H1 (cell line): ENCODE data around the gene PDGFA. TPM values are rescaled to one million over a fixed set of nuclear protein-coding genes. Genes with fewer than 3 reads are reported as not detected.
A peak's percentile ranks its signal among the peaks of the same experiment; 100 is the strongest.

Experiments used
- CTCF ChIA-PET: fragments of 300-600 bp; sonication (Branson Sonifier 250); formaldehyde crosslinking; loops from one replicate; lab custom pipeline; 2021; ENCODE audit not compliant: partially characterized antibody; lab: Charles Lee
- POLR2A ChIA-PET: fragments of 300-600 bp; sonication (Branson Sonifier 250); formaldehyde crosslinking; loops from one replicate; lab custom pipeline; 2021; ENCODE audit warnings: inconsistent platforms; ENCODE audit not compliant: partially characterized antibody; lab: Charles Lee
- DNase-seq, 2 experiments: peaks; one replicate each; pipeline versions ENCODE4 v3.0.0 to v3.0.0-alpha.2; 2010 to 2022; ENCODE audit warnings: low spot score in 2 of 2, low read depth in 1 of 2, mixed read lengths in 1 of 2
- FAIRE-seq: peaks from 2 replicates; lab custom pipeline; 2011; peaks lifted over from hg19 to GRCh38; lab: Jason Lieb, UNC
- H2AFZ ChIP-seq: 2 replicates; pipeline ENCODE4 v1.8.1; 2012; ENCODE audit warnings: low read length, inconsistent platforms
- H2AK5ac ChIP-seq: 2 replicates; pipeline ENCODE4 v1.6.1; 2013; ENCODE audit warnings: low read depth, low read length
- H2BK120ac ChIP-seq: replicated peaks from 2 replicates; pipeline ENCODE3; 2013; ENCODE audit warnings: low read depth, low read length, inconsistent platforms
- H2BK12ac ChIP-seq: 2 replicates; pipeline ENCODE4 v1.6.1; 2013; ENCODE audit warnings: low read depth, low read length
- H2BK15ac ChIP-seq: 2 replicates; pipeline ENCODE4 v1.6.1; 2013; ENCODE audit warnings: low read length
- H2BK20ac ChIP-seq: 2 replicates; pipeline ENCODE4 v1.6.1; 2013; ENCODE audit warnings: low read length
- H2BK5ac ChIP-seq: 2 replicates; pipeline ENCODE4 v1.6.1; 2013; ENCODE audit warnings: low read depth, low read length
- H3K14ac ChIP-seq: 2 replicates; pipeline ENCODE4 v1.6.1; 2013; ENCODE audit warnings: inconsistent platforms; ENCODE audit not compliant: insufficient read length
- H3K18ac ChIP-seq: 2 replicates; pipeline ENCODE4 v1.6.1; 2013; ENCODE audit warnings: low read length; ENCODE audit errors: extremely low read depth
- H3K23ac ChIP-seq: 2 replicates; pipeline ENCODE4 v1.6.1; 2013; ENCODE audit warnings: inconsistent platforms; ENCODE audit not compliant: insufficient read length
- H3K23me2 ChIP-seq: 2 replicates; pipeline ENCODE4 v1.6.1; 2013; ENCODE audit warnings: low read depth, low read length
- H3K27ac ChIP-seq: 2 replicates; pipeline ENCODE4 v1.6.1; 2011; ENCODE audit warnings: low read depth, low read length, inconsistent platforms
- H3K27me3 ChIP-seq, 4 experiments: replicated peaks in 1 of 4; 1 replicate in 1 of 4; 2 replicates in 3 of 4; pipeline versions ENCODE4 v1.6.1 to v1.8.1; 2011 to 2013; ENCODE audit warnings: low read length in 3 of 4, mild to moderate bottlenecking in 3 of 4, inconsistent platforms in 2 of 4, mixed read lengths in 2 of 4, moderate library complexity in 1 of 4; ENCODE audit not compliant: control insufficient read depth in 3 of 4, insufficient read depth in 3 of 4; ENCODE audit errors: extremely low read depth in 1 of 4
- H3K36me3 ChIP-seq, 4 experiments: 2 replicates each; pipeline versions ENCODE4 v1.6.1 to v1.8.1; 2011 to 2013; ENCODE audit warnings: mild to moderate bottlenecking in 4 of 4, low read length in 3 of 4, moderate library complexity in 2 of 4, control low read depth in 1 of 4, inconsistent platforms in 1 of 4; ENCODE audit not compliant: insufficient read depth in 4 of 4, control insufficient read depth in 2 of 4
- H3K4ac ChIP-seq: replicated peaks from 2 replicates; pipeline ENCODE3; 2013; ENCODE audit warnings: low read length, low read depth, mixed read lengths, inconsistent platforms; ENCODE audit not compliant: insufficient read length
- H3K4me1 ChIP-seq, 4 experiments: replicated peaks in 1 of 4; 1 replicate in 1 of 4; 2 replicates in 3 of 4; pipeline versions ENCODE4 v1.6.1 to v1.8.1; 2011 to 2013; ENCODE audit warnings: low read length in 3 of 4, inconsistent platforms in 2 of 4, mixed read lengths in 1 of 4; ENCODE audit not compliant: insufficient read depth in 4 of 4, control insufficient read depth in 3 of 4
- H3K4me2 ChIP-seq, 2 experiments: 2 replicates each; pipeline versions ENCODE4 v1.6.1 to v1.8.1; 2011 to 2013; ENCODE audit warnings: low read depth in 2 of 2, low read length in 2 of 2, control low read depth in 1 of 2, inconsistent platforms in 1 of 2, mild to moderate bottlenecking in 1 of 2; ENCODE audit not compliant: insufficient read depth in 1 of 2
- H3K4me3 ChIP-seq, 4 experiments: fragments of 200-600, 300-600 bp in 1 of 4; sonication (generic), shearing (Covaris generic), sonication (Bioruptor Twin) in 1 of 4; 2 replicates each; pipeline versions ENCODE4 v1.5.1 to v1.8.1; 2011 to 2016; ENCODE audit warnings: low read length in 4 of 4, low read depth in 3 of 4, control low read depth in 2 of 4, inconsistent platforms in 2 of 4, mild to moderate bottlenecking in 2 of 4, mixed read lengths in 1 of 4, moderate library complexity in 1 of 4; ENCODE audit not compliant: insufficient read depth in 2 of 4; ENCODE audit errors: extremely low read depth in 1 of 4
- H3K56ac ChIP-seq: replicated peaks from 2 replicates; pipeline ENCODE3; 2013; ENCODE audit warnings: low read depth, mild to moderate bottlenecking, mixed read lengths, low read length, inconsistent platforms; ENCODE audit not compliant: insufficient read length
- H3K79me1 ChIP-seq: 2 replicates; pipeline ENCODE4 v1.6.1; 2013; ENCODE audit warnings: low read depth, low read length, control low read depth
- H3K79me2 ChIP-seq, 2 experiments: 2 replicates each; pipeline versions ENCODE4 v1.6.1 to v1.8.1; 2012 to 2013; ENCODE audit warnings: low read length in 2 of 2, mild to moderate bottlenecking in 2 of 2, inconsistent platforms in 1 of 2; ENCODE audit not compliant: insufficient read depth in 2 of 2, control insufficient read depth in 1 of 2
- H3K9ac ChIP-seq, 4 experiments: replicated peaks in 1 of 4; 1 replicate in 1 of 4; 2 replicates in 3 of 4; pipeline versions ENCODE4 v1.6.1 to v1.8.1; 2011 to 2013; ENCODE audit warnings: low read depth in 3 of 4, low read length in 3 of 4, control low read depth in 2 of 4, mild to moderate bottlenecking in 2 of 4, moderate library complexity in 2 of 4, inconsistent platforms in 1 of 4; ENCODE audit errors: extremely low read depth in 1 of 4
- H3K9me3 ChIP-seq, 2 experiments: 2 replicates each; pipeline versions ENCODE4 v1.6.1 to v1.8.1; 2012 to 2013; ENCODE audit warnings: mild to moderate bottlenecking in 2 of 2, moderate library complexity in 2 of 2, control low read depth in 1 of 2, inconsistent platforms in 1 of 2, low read depth in 1 of 2, low read length in 1 of 2, mixed read lengths in 1 of 2; ENCODE audit not compliant: insufficient read depth in 2 of 2
- H4K20me1 ChIP-seq, 2 experiments: replicated peaks in 1 of 2; 2 replicates each; pipeline versions ENCODE3 to v1.8.1; 2011 to 2013; ENCODE audit warnings: inconsistent platforms in 2 of 2, low read length in 2 of 2, mild to moderate bottlenecking in 1 of 2; ENCODE audit not compliant: insufficient read depth in 2 of 2, control insufficient read depth in 1 of 2
- H4K5ac ChIP-seq: 2 replicates; pipeline ENCODE4 v1.6.1; 2013; ENCODE audit warnings: low read length, low read depth, mixed read lengths, inconsistent platforms; ENCODE audit not compliant: insufficient read length
- H4K8ac ChIP-seq: 2 replicates; pipeline ENCODE4 v1.8.0; 2013; ENCODE audit warnings: mild to moderate bottlenecking, moderate library complexity, low read length, inconsistent platforms; ENCODE audit not compliant: insufficient read depth; ENCODE audit errors: extremely low read depth
- H4K91ac ChIP-seq: replicated peaks from 2 replicates; pipeline ENCODE3; 2013; ENCODE audit warnings: low read length, mixed read lengths, inconsistent platforms; ENCODE audit not compliant: insufficient read length
- ASH2L ChIP-seq: fragments of 200-600, 300-600 bp; sonication (generic); IDR thresholded peaks from one replicate; pipeline ENCODE4 v1.7.1; 2017; ENCODE audit warnings: low read length
- CTBP2 ChIP-seq: IDR thresholded peaks from 2 replicates; pipeline ENCODE4 v1.7.0; 2011; ENCODE audit warnings: borderline replicate concordance, mild to moderate bottlenecking, moderate library complexity, mixed read lengths, low read length; ENCODE audit not compliant: insufficient read depth, insufficient read length
- WGBS, 2 experiments: shearing (Covaris generic) in 1 of 2; methylation state at CpG; one replicate each; pipeline versions ENCODE4 v1.1.6 to v1.1.7; 2013 to 2015; ENCODE audit warnings: low lambda C conversion rate in 2 of 2, mixed read lengths in 2 of 2, inconsistent platforms in 1 of 2, low coverage in 1 of 2, missing lambda C conversion rate in 1 of 2; ENCODE audit not compliant: insufficient replicate concordance in 2 of 2, insufficient coverage in 1 of 2, insufficient read length in 1 of 2; ENCODE audit errors: extremely low coverage in 1 of 2, missing lambda C conversion rate in 1 of 2; 5-methylcytosine and 5-hydroxymethylcytosine counted together
- polyA plus RNA-seq, 7 experiments: library from polyadenylated mRNA; depleted of rRNA in 3 of 7; stranded (reverse) in 5 of 7; unstranded in 2 of 7; fragments of >200 nt in 5 of 7; fragments of 200-250 nt in 2 of 7; gene quantifications; 1 replicate in 5 of 7; 2 replicates in 1 of 7; 4 replicates in 1 of 7; pipeline versions ENCODE4 v1.2.1 to v1.2.3, GENCODE V29; 2011 to 2013; ENCODE audit warnings: missing spikeins in 2 of 7, mixed read lengths in 2 of 7
- total RNA-seq: library from RNA; stranded (reverse); fragmentation: NEBNext Ultra II Directional; extraction: Animal tissue kit (Norgen Biotek cat#: 25700); gene quantifications from 2 replicates; pipeline ENCODE4 v1.2.1, GENCODE V29; 2021

The PDGFA gene
- total and polyA plus RNA-seq, 2 of the 8 experiments (the other 6 are each of a cell fraction or from before 2014, with no cell fraction given): 21.1 to 43.0 TPM

GRCh38 chr7:486216-486743, 33.4 kb downstream of the PDGFA start:
- H3K36me3 ChIP-seq: no peaks in the 10 kb centered on the region
- no peak overlapping the region for H3K18ac ChIP-seq
- peak overlapping the region; percentile 93 for H4K91ac ChIP-seq
- H3K23ac ChIP-seq: no peak overlapping the region
- H2BK12ac ChIP-seq: peak overlapping the region; percentile 94; the same call in 1 of the 2 replicates
- no peaks in the 10 kb centered on the region; a peak in 1 of 7 replicates for H3K27me3 ChIP-seq
- peak overlapping the region; percentile 87 for H2BK120ac ChIP-seq
- H4K20me1 ChIP-seq: peaks cover 0 to 13% of the 10 kb centered on the region in 2 experiments
- no peak overlapping the region for H3K14ac ChIP-seq
- no peak overlapping the region for H3K9ac ChIP-seq
- H3K27ac ChIP-seq: no peak overlapping the region
- H2BK5ac ChIP-seq: peak overlapping the region; percentile 79; the same call in 1 of the 2 replicates
- peak overlapping the region; percentile 90 for H3K4ac ChIP-seq
- peak overlapping the region; percentile 28; the same call in 1 of the 2 replicates for H2BK20ac ChIP-seq
- H3K9me3 ChIP-seq: no peaks in the 10 kb centered on the region
- 90% methylated on average over 16 of the region's 16 CpGs; no CpG with 5 or more reads in 1 of the 2 experiments for WGBS, 2 experiments
- no peak overlapping the region for H3K56ac ChIP-seq
- H4K5ac ChIP-seq: no peak overlapping the region
- H3K4me3 ChIP-seq: no peak overlapping the region
- no peak for TF ChIP-seq ASH2L
- no peak for TF ChIP-seq CTBP2
- peaks cover 0 to 15% (median 4%) of the 10 kb centered on the region in 4 experiments; a peak in 5 of 7 replicates for H3K4me1 ChIP-seq
- DNase-seq: no peak
- H2AK5ac ChIP-seq: peak overlapping the region; percentile 98
- no peak overlapping the region for H4K8ac ChIP-seq
- no peak overlapping the region for H3K4me2 ChIP-seq
- no peaks in the 10 kb centered on the region for H3K79me2 ChIP-seq
- CTCF ChIA-PET: interaction anchor here (1.0 kb wide), 1 partner anchor 23 kb away, joined by 3 read pairs; no protein-coding TSS in a partner anchor
- H2BK15ac ChIP-seq: peak overlapping the region; percentile 9
- no peaks in the 10 kb centered on the region for H3K79me1 ChIP-seq
- peaks cover 13% of the 10 kb centered on the region; the same call in 1 of the 2 replicates for H3K23me2 ChIP-seq
- FAIRE-seq: no peak
- POLR2A ChIA-PET: interaction anchor here (0.8 to 1.7 kb wide), 2 partner anchors 9 to 29 kb away, joined by 3 to 4 read pairs; no protein-coding TSS in a partner anchor
- H2AFZ ChIP-seq: no peak overlapping the region
